ENCODE data around the gene DPCD.

DPCD gene

GRCh38 chr10:101563007-101563406 is 25.1 kb upstream of the DPCD start:
- Mint-ChIP-seq H3K27ac (no peak overlapping the region), H3K27me3 (peaks cover 62% of the 10 kb centered on the region), H3K4me1 (ENCODE audit: low read depth) (peaks cover 13% of the 10 kb centered on the region), H3K4me3 (no peak overlapping the region), H3K9me3 (no peaks in the 10 kb centered on the region), H3K36me3 (ENCODE audit: low read depth) (no peaks in the 10 kb centered on the region)
- intact Hi-C loops (cut with micrococcal nuclease): no loop called here

DNA sequence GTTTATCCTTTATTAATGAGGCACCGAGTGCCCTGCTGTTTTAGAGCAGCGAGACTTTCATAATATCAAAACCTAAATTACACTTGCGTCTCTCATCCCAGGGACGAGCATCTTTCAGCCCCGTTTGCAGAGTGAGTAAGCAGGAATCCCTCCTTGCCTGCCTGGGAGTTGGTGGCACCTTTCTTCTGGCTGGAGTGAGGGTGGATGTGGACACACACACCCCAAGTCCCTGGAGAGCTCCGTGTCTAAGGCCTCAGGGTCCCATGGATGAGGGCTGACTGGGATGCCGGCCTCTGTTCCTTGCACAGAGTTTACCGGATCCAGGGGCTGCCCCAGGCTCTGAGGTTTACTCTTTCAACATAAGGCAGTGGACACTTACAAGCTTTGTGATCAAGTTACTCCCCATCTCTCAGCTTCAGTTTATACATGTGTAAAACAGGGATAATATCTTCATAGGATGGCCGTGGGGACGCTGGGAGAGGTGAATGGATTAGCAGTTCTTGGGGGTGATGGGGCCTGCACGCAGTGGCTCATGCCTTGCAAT is 24.6 kb upstream of the DPCD start:
- Mint-ChIP-seq H3K4me1 (ENCODE audit: low read depth) (peaks cover 8% of the 10 kb centered on the region), H3K36me3 (ENCODE audit: low read depth) (no peaks in the 10 kb centered on the region), H3K4me3 (no peak overlapping the region), H3K9me3 (no peaks in the 10 kb centered on the region), H3K27ac (no peak overlapping the region), H3K27me3 (peaks cover 65% of the 10 kb centered on the region)
- intact Hi-C loops (cut with micrococcal nuclease): no loop called here

- no peaks in the 10 kb centered on the region for H3K36me3 Mint-ChIP-seq (ENCODE audit: low read depth)
- H3K4me1 Mint-ChIP-seq (ENCODE audit: low read depth): peaks cover 9% of the 10 kb centered on the region
- H3K27ac Mint-ChIP-seq: no peak overlapping the region
- no peak overlapping the region for H3K4me3 Mint-ChIP-seq
- intact Hi-C loops (cut with micrococcal nuclease): no loop called here
- H3K9me3 Mint-ChIP-seq: no peaks in the 10 kb centered on the region
- peaks cover 66% of the 10 kb centered on the region for H3K27me3 Mint-ChIP-seq
Observed at GRCh38 chr10:101564490-101564991, 23.6 kb upstream of the DPCD start.

- no peaks in the 10 kb centered on the region for H3K9me3 Mint-ChIP-seq
Observed at GRCh38 chr10:101565370-101565900, 22.7 kb upstream of the DPCD start.

DNA sequence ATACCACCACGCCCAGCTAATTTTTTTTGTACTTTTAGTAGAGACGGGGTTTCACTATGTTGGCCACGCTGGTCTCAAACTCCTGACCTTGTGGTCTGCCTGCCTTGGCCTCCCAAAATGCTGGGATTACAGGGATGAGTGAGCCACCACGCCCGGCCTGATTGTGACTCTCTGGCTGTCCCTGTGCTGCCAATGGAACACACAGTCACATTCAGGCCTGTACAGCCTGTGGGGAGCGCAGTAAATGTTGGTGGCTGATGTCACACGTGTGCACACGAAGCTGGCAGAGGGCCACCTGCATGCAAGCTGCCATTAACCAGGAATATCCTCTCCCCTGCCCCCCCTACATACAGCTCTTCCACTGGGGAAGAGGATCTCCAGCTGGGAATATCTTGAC is 22.2 kb upstream of the DPCD start:
- H3K36me3 Mint-ChIP-seq (ENCODE audit: low read depth): no peaks in the 10 kb centered on the region
- peaks cover 21% of the 10 kb centered on the region for H3K4me1 Mint-ChIP-seq (ENCODE audit: low read depth)
- peaks cover 69% of the 10 kb centered on the region for H3K27me3 Mint-ChIP-seq
- H3K27ac Mint-ChIP-seq: no peak overlapping the region
- H3K4me3 Mint-ChIP-seq: no peak overlapping the region
- intact Hi-C loops (cut with micrococcal nuclease): no loop called here
- no peaks in the 10 kb centered on the region for H3K9me3 Mint-ChIP-seq

More at GRCh38 chr10:101565370-101565900, 22.7 kb upstream of the DPCD start:
- Mint-ChIP-seq H3K36me3 (ENCODE audit: low read depth) (no peaks in the 10 kb centered on the region), H3K27me3 (peaks cover 69% of the 10 kb centered on the region), H3K4me1 (ENCODE audit: low read depth) (peaks cover 16% of the 10 kb centered on the region), H3K4me3 (no peak overlapping the region), H3K27ac (no peak overlapping the region)
- intact Hi-C loops (cut with micrococcal nuclease): no loop called here

DNA sequence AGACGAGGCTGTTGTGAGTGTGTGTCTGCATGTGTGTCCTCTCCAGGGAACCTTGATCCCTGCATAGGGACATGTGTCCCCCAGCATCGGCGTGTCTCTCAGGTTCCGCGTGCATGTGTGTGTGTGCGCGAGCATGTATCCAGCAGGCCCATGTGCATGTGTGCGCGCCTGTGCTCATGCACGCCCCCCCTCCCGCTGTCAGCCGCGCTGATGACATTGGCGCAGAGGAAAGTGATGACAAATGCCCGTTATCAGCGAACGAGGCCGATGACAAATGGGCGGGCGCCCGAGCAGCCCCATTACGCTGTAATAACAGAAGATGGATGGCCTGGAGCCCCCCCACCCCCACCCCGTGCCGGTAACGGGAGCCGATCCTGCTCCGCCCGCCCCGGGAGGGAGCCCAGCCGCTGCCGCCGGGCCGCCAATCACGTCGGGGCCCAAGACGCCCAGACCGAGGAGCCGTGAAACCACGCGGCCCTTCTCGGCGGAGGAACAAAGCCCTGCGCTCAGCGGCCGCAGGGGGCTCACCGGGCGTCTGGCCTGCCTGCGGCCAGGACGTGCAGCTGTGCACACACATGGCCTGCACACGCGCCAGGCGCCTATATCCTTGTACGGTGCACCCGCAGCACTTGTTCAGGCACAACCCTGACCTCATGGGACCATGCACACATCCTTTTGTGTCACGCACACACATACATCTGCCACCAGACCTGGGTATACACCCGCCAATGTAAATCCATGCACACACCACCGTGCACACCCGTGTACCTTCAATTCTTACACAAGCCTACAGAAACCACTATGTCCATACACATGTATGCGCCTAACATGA is 21.6 kb upstream of the DPCD start:
- Mint-ChIP-seq H3K27me3 (peaks cover 69% of the 10 kb centered on the region), H3K9me3 (no peaks in the 10 kb centered on the region), H3K27ac (no peak overlapping the region), H3K36me3 (ENCODE audit: low read depth) (no peaks in the 10 kb centered on the region), H3K4me1 (ENCODE audit: low read depth) (peaks cover 25% of the 10 kb centered on the region), H3K4me3 (no peak overlapping the region)
- intact Hi-C loops (cut with micrococcal nuclease): no loop called here

DNA sequence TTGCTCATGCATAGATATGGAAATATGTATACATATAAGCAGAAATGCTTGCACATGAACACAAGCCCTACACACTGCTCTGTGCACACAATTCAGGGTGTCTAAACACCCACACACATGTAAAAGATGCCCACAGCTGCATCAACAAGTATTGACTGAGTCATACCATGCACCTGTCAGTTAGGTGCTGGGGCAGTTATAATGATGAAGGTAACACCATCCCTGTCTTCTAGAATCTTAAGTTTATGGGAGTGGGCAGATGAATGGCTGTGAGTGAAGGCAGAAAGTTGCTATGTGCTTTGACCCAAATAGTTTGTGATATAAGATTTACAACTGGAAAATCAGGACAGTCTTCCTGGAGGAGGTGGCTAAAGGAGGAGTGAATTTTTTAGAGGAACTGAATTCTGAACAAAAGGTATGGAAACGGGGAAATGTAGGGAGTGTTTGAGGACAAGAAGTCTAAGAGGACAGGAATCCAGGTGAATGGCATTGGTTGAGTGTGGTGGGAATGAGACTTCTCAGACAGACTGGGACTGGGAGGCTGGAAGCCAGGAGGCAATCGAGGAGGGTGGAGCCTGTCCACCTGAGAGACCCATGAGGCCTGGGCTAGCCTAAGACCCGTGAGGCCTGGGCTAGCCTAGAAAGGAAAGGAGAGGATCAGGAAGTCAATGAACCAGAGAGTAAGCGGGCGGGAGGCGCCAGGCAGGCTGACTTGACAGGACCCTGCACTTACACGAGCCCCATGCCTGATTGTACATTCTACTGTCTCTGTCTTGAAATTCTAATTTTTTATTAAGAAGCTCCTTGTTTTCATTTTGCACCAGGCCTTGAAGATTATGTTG is 20.7 kb upstream of the DPCD start:
- Mint-ChIP-seq H3K27ac (no peak overlapping the region), H3K4me3 (no peak overlapping the region), H3K27me3 (peaks cover 67% of the 10 kb centered on the region), H3K4me1 (ENCODE audit: low read depth) (peaks cover 25% of the 10 kb centered on the region), H3K36me3 (ENCODE audit: low read depth) (no peaks in the 10 kb centered on the region), H3K9me3 (no peaks in the 10 kb centered on the region)
- intact Hi-C loops (cut with micrococcal nuclease): no loop called here

- intact Hi-C loops (cut with micrococcal nuclease): no loop called here
- Mint-ChIP-seq H3K27ac (no peak overlapping the region), H3K9me3 (peaks cover 6% of the 10 kb centered on the region), H3K27me3 (peaks cover 63% of the 10 kb centered on the region), H3K4me3 (no peak overlapping the region), H3K36me3 (ENCODE audit: low read depth) (no peaks in the 10 kb centered on the region), H3K4me1 (ENCODE audit: low read depth) (peaks cover 25% of the 10 kb centered on the region)
Observed at GRCh38 chr10:101568054-101568745, 19.9 kb upstream of the DPCD start.

GRCh38 chr10:101569323-101569621 is 18.8 kb upstream of the DPCD start:
- Mint-ChIP-seq H3K4me3 (peak overlapping the region; percentile 77), H3K36me3 (ENCODE audit: low read depth) (peaks cover 2% of the 10 kb centered on the region), H3K9me3 (peaks cover 6% of the 10 kb centered on the region), H3K4me1 (ENCODE audit: low read depth) (peaks cover 25% of the 10 kb centered on the region), H3K27ac (no peak overlapping the region), H3K27me3 (peaks cover 57% of the 10 kb centered on the region)
- intact Hi-C loops (cut with micrococcal nuclease): no loop called here

DNA sequence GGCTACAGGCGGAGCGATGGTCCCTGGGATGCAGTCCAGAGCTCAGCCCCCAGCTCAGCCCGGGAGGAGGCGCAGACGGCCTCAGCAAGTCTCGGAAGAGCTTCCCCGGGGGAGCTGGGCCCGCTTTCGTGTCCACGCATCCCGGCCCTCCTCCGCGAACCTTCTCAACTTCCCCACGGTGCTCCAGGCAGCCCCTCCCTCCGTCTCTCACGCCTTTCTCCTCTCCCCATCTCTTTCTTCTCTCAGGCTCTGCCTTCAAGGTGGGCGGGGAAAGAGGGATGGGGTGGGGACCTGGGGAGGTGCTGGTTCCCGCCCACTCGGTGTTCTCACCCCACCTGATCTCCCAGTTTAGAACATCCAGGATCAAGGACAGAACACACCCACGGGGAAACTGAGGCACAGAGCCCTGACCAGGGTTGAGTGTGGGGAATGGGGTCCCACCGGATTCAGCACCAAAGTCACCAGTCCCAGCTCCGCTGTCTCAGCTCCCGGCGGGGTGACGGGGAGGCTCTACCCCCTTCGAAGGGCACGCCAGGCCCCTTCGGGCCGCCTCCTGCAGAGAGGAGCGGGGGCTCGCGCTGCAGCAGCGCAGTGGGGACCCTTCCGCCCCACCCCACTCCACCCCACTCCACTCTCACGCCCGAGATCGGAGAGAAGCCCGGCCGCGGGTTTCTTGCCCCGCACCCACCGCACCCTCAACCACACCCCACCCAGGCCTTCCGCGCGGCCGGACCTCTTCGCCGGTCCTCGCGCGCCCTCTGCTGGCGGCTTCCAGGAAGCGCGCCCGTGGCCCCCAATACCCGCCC is 18.3 kb upstream of the DPCD start:
- peak overlapping the region; percentile 77 for H3K4me3 Mint-ChIP-seq
- H3K9me3 Mint-ChIP-seq: peaks cover 6% of the 10 kb centered on the region
- intact Hi-C loops (cut with micrococcal nuclease): loop anchor here (1.0 to 2.0 kb wide), 2 partner anchors 298 to 357 kb away; no protein-coding TSS in a partner anchor
- peak overlapping the region; percentile 69 for H3K27ac Mint-ChIP-seq
- H3K4me1 Mint-ChIP-seq (ENCODE audit: low read depth): peaks cover 25% of the 10 kb centered on the region
- H3K27me3 Mint-ChIP-seq: peaks cover 52% of the 10 kb centered on the region
- H3K36me3 Mint-ChIP-seq (ENCODE audit: low read depth): peaks cover 4% of the 10 kb centered on the region

GRCh38 chr10:101570428-101571270 is 17.5 kb upstream of the DPCD start:
- peaks cover 44% of the 10 kb centered on the region for H3K27me3 Mint-ChIP-seq
- intact Hi-C loops (cut with micrococcal nuclease): loop anchor here (1.0 to 2.0 kb wide), 2 partner anchors 298 to 358 kb away; no protein-coding TSS in a partner anchor
- peaks cover 6% of the 10 kb centered on the region for H3K9me3 Mint-ChIP-seq
- H3K4me1 Mint-ChIP-seq (ENCODE audit: low read depth): peaks cover 25% of the 10 kb centered on the region
- peak overlapping the region; percentile 77 for H3K4me3 Mint-ChIP-seq
- H3K27ac Mint-ChIP-seq: peak overlapping the region; percentile 69
- peaks cover 4% of the 10 kb centered on the region for H3K36me3 Mint-ChIP-seq (ENCODE audit: low read depth)

GRCh38 chr10:101571271-101571925 is 16.7 kb upstream of the DPCD start:
- H3K4me1 Mint-ChIP-seq (ENCODE audit: low read depth): peaks cover 21% of the 10 kb centered on the region
- intact Hi-C loops (cut with micrococcal nuclease): loop anchor here (2.0 kb wide), 1 partner anchor 359 kb away; no protein-coding TSS in a partner anchor
- peak overlapping the region; percentile 69 for H3K27ac Mint-ChIP-seq
- peaks cover 36% of the 10 kb centered on the region for H3K27me3 Mint-ChIP-seq
- peaks cover 4% of the 10 kb centered on the region for H3K36me3 Mint-ChIP-seq (ENCODE audit: low read depth)
- peaks cover 6% of the 10 kb centered on the region for H3K9me3 Mint-ChIP-seq
- H3K4me3 Mint-ChIP-seq: no peak overlapping the region
